NB4 (cell line): ENCODE measurements around the gene GRID1.

ENCODE experiments used
- DNase-seq: peaks from one replicate; pipeline ENCODE4 v3.0.0; 2010; ENCODE audit warnings: low read depth
- H3K4me3 ChIP-seq: one replicate; pipeline ENCODE4 v1.5.1; 2011; ENCODE audit warnings: mild to moderate bottlenecking, low read depth, low read length, moderate library complexity
- CTCF ChIP-seq: IDR thresholded peaks from one replicate; pipeline ENCODE4 v1.5.1; 2012; ENCODE audit warnings: low read depth, low read length
- MAX ChIP-seq: IDR thresholded peaks from 2 replicates; pipeline ENCODE4 v1.6.1; 2011; ENCODE audit warnings: low read depth, low read length
- MYC ChIP-seq: IDR thresholded peaks from 2 replicates; pipeline ENCODE4 v1.6.1; 2011; ENCODE audit warnings: low read depth, low read length
- POLR2A ChIP-seq: IDR thresholded peaks from 2 replicates; pipeline ENCODE4 v1.6.1; 2011; ENCODE audit warnings: mild to moderate bottlenecking; ENCODE audit not compliant: insufficient read length; ENCODE audit errors: extremely low read depth

Gene GRID1

GRCh38 chr10:86206240-86206579 is 160.4 kb downstream of the GRID1 start:
- no peak overlapping the region for H3K4me3 ChIP-seq
- TF ChIP-seq POLR2A (no peak), MAX (no peak), MYC (no peak), CTCF (no peak)
- no peak for DNase-seq

- TF ChIP-seq MYC (no peak), POLR2A (no peak), CTCF (no peak), MAX (no peak)
- no peak overlapping the region for H3K4me3 ChIP-seq
- no peak for DNase-seq
Measured at GRCh38 chr10:86205306-86206239, 161.0 kb downstream of the GRID1 start.

- no peak overlapping the region for H3K4me3 ChIP-seq
- DNase-seq = no peak
- TF ChIP-seq MAX (no peak), MYC (no peak), CTCF (no peak), POLR2A (no peak)
Measured at GRCh38 chr10:86204421-86205305, 161.9 kb downstream of the GRID1 start.

GRCh38 chr10:86203162-86203905 is 163.3 kb downstream of the GRID1 start:
- no peak for TF ChIP-seq CTCF
- TF ChIP-seq MAX = peak; percentile 53
- no peak for TF ChIP-seq POLR2A
- peak; percentile 39; the same call in 1 of the 2 replicates for TF ChIP-seq MYC
- peak; percentile 60 for DNase-seq
- H3K4me3 ChIP-seq = no peak overlapping the region

- TF ChIP-seq MYC = no peak
- TF ChIP-seq POLR2A = no peak
- TF ChIP-seq CTCF = no peak
- no peak for DNase-seq
- H3K4me3 ChIP-seq = no peak overlapping the region
Measured at GRCh38 chr10:86202226-86202735, 164.3 kb downstream of the GRID1 start.
